IMR-90 (cell line): ENCODE results near the gene PRRC2B. TPM values are rescaled to one million over a fixed set of nuclear protein-coding genes. Genes with fewer than 3 reads are reported as not detected.

Experiments used
- ATAC-seq: fragments of 200-7000 bp; cut with Tn5 transposase; 2 replicates; pipeline ENCODE4 v1.9.1; 2020; ENCODE audit warnings: low read depth, mild to moderate bottlenecking, moderate library complexity
- BruUV-seq: library from RNA; stranded (reverse); fragments of 400-500 nt; replicated peaks from 2 replicates; lab custom pipeline; 2021; lab: Mats Ljungman, UMichigan
- CTCF ChIA-PET: fragments of 300-600 bp; formaldehyde crosslinking; extraction: SDS; loops from one replicate; lab custom pipeline; 2021; ENCODE audit warnings: antibody characterized with exemption; lab: Yijun Ruan, JAX
- POLR2A ChIA-PET: fragments of 300-600 bp; sonication (Branson Sonifier 250); formaldehyde crosslinking; loops from one replicate; lab custom pipeline; 2022; ENCODE audit warnings: antibody characterized with exemption; ENCODE audit not compliant: unreplicated experiment; lab: Charles Lee
- DNase-seq: peaks from one replicate; pipeline ENCODE4 v3.0.0; 2013
- H2AFZ ChIP-seq: replicated peaks from 2 replicates; pipeline ENCODE3; 2013; ENCODE audit warnings: low read length, mild to moderate bottlenecking; ENCODE audit not compliant: poor library complexity
- H2AK5ac ChIP-seq: 2 replicates; pipeline ENCODE4 v1.6.1; 2013; ENCODE audit warnings: low read depth, low read length, inconsistent platforms
- H2AK9ac ChIP-seq: replicated peaks from 2 replicates; pipeline ENCODE3; 2013; ENCODE audit warnings: mild to moderate bottlenecking, low read depth, low read length, moderate library complexity; ENCODE audit not compliant: poor library complexity
- H2BK120ac ChIP-seq: 2 replicates; pipeline ENCODE4 v1.6.1; 2013; ENCODE audit warnings: low read depth, low read length, inconsistent platforms
- H2BK15ac ChIP-seq: 3 replicates; pipeline ENCODE4 v1.6.1; 2013; ENCODE audit warnings: low read depth, low read length, inconsistent platforms
- H2BK20ac ChIP-seq: 2 replicates; pipeline ENCODE4 v1.6.1; 2013; ENCODE audit warnings: low read depth, mild to moderate bottlenecking, inconsistent platforms, low read length, moderate library complexity
- H2BK5ac ChIP-seq: 2 replicates; pipeline ENCODE4 v1.6.1; 2013; ENCODE audit warnings: mild to moderate bottlenecking, low read depth, low read length, inconsistent platforms; ENCODE audit not compliant: poor library complexity, severe bottlenecking
- H3K14ac ChIP-seq: replicated peaks from 2 replicates; pipeline ENCODE4 v1.6.1; 2013; ENCODE audit warnings: low read depth, low read length, inconsistent platforms
- H3K18ac ChIP-seq: 2 replicates; pipeline ENCODE4 v1.6.1; 2013; ENCODE audit warnings: low read depth, low read length, control low read depth
- H3K23ac ChIP-seq: 2 replicates; pipeline ENCODE4 v1.6.1; 2013; ENCODE audit warnings: low read depth, low read length, inconsistent platforms
- H3K27ac ChIP-seq: 2 replicates; pipeline ENCODE4 v1.5.1; 2013; ENCODE audit warnings: mild to moderate bottlenecking, control low read depth, low read length; ENCODE audit not compliant: insufficient read depth
- H3K27me3 ChIP-seq: 2 replicates; pipeline ENCODE4 v1.6.1; 2013; ENCODE audit warnings: low read length; ENCODE audit not compliant: control insufficient read depth, insufficient read depth
- H3K36me3 ChIP-seq: 2 replicates; pipeline ENCODE4 v1.6.1; 2013; ENCODE audit warnings: low read length, mixed read lengths; ENCODE audit not compliant: control insufficient read depth, insufficient read depth
- H3K4ac ChIP-seq: 2 replicates; pipeline ENCODE4 v1.6.1; 2013; ENCODE audit warnings: low read depth, low read length, inconsistent platforms
- H3K4me1 ChIP-seq: 2 replicates; pipeline ENCODE4 v1.6.1; 2013; ENCODE audit warnings: low read length, mixed read lengths; ENCODE audit not compliant: control insufficient read depth, insufficient read depth
- H3K4me2 ChIP-seq: 2 replicates; pipeline ENCODE4 v1.6.1; 2013; ENCODE audit warnings: low read depth, mild to moderate bottlenecking, control low read depth, low read length, moderate library complexity
- H3K4me3 ChIP-seq: 2 replicates; pipeline ENCODE4 v1.5.1; 2013; ENCODE audit warnings: low read depth, mild to moderate bottlenecking, control low read depth, low read length, moderate library complexity; ENCODE audit not compliant: insufficient read depth
- H3K56ac ChIP-seq: 2 replicates; pipeline ENCODE4 v1.6.1; 2013; ENCODE audit warnings: low read length, inconsistent platforms; ENCODE audit not compliant: insufficient read depth; ENCODE audit errors: extremely low read depth
- H3K79me1 ChIP-seq, 2 experiments: 2 replicates each; pipeline ENCODE4 v1.6.1; 2013; ENCODE audit warnings: low read length in 2 of 2, inconsistent platforms in 1 of 2, low read depth in 1 of 2
- H3K9ac ChIP-seq: 2 replicates; pipeline ENCODE4 v1.6.1; 2013; ENCODE audit warnings: low read depth, low read length, control low read depth
- H3K9me1 ChIP-seq: 2 replicates; pipeline ENCODE4 v1.6.1; 2013; ENCODE audit warnings: low read length, inconsistent platforms; ENCODE audit not compliant: insufficient read depth
- H3K9me3 ChIP-seq: 2 replicates; pipeline ENCODE4 v1.6.1; 2013; ENCODE audit warnings: low read length; ENCODE audit not compliant: control insufficient read depth, insufficient read depth
- H4K20me1 ChIP-seq: 2 replicates; pipeline ENCODE4 v1.6.1; 2013; ENCODE audit warnings: low read length, inconsistent platforms; ENCODE audit not compliant: insufficient read depth
- H4K5ac ChIP-seq: 2 replicates; pipeline ENCODE4 v1.6.1; 2013; ENCODE audit warnings: mild to moderate bottlenecking, low read depth, low read length, control low read depth
- H4K8ac ChIP-seq, 2 experiments: 2 replicates each; pipeline ENCODE4 v1.6.1; 2013; ENCODE audit warnings: low read depth in 2 of 2, low read length in 2 of 2, control low read depth in 1 of 2, inconsistent platforms in 1 of 2
- H4K91ac ChIP-seq: 2 replicates; pipeline ENCODE4 v1.6.1; 2013; ENCODE audit warnings: low read depth, low read length, inconsistent platforms; ENCODE audit not compliant: insufficient read depth
- CEBPB ChIP-seq: IDR thresholded peaks from 2 replicates; pipeline ENCODE4 v1.6.1; 2012; ENCODE audit warnings: low read depth, low read length, improper control_type of control experiment
- CHD1 ChIP-seq: IDR thresholded peaks from 2 replicates; pipeline ENCODE4 v1.6.1; 2012; ENCODE audit warnings: low read depth, low read length, improper control_type of control experiment
- FOS ChIP-seq: fragments of 150-350 bp; IDR thresholded peaks from 2 replicates; pipeline ENCODE4 v1.6.1; 2016; ENCODE audit warnings: low read depth, low read length
- MAFK ChIP-seq: IDR thresholded peaks from 2 replicates; pipeline ENCODE4 v1.6.1; 2012; ENCODE audit warnings: low read depth, low read length, improper control_type of control experiment
- MAZ ChIP-seq: IDR thresholded peaks from 2 replicates; pipeline ENCODE4 v1.6.1; 2012; ENCODE audit warnings: low read depth, mild to moderate bottlenecking, low read length, improper control_type of control experiment, moderate library complexity, borderline replicate concordance
- NFE2L2 ChIP-seq: fragments of 150-350 bp; IDR thresholded peaks from 2 replicates; pipeline ENCODE4 v1.6.1; 2016; ENCODE audit warnings: low read depth, mild to moderate bottlenecking, low read length
- POLR2A ChIP-seq: IDR thresholded peaks from 2 replicates; pipeline ENCODE4 v1.6.1; 2012; ENCODE audit warnings: mild to moderate bottlenecking, low read depth, low read length
- RAD21 ChIP-seq: IDR thresholded peaks from 2 replicates; pipeline ENCODE4 v1.6.1; 2012; ENCODE audit warnings: low read length, improper control_type of control experiment
- RCOR1 ChIP-seq: IDR thresholded peaks from 2 replicates; pipeline ENCODE4 v1.6.1; 2012; ENCODE audit warnings: mild to moderate bottlenecking, low read length, improper control_type of control experiment; ENCODE audit not compliant: insufficient replicate concordance
- RFX5 ChIP-seq: IDR thresholded peaks from 2 replicates; pipeline ENCODE4 v1.8.0; 2012; ENCODE audit warnings: low read depth, mild to moderate bottlenecking, low read length, moderate library complexity
- SMC3 ChIP-seq: fragments of 150-350 bp; IDR thresholded peaks from 2 replicates; pipeline ENCODE4 v1.6.1; 2016; ENCODE audit warnings: low read depth, mild to moderate bottlenecking, antibody characterized with exemption, low read length, moderate library complexity
- WGBS, 2 experiments: methylation state at CpG; one replicate each; pipeline versions ENCODE4 v1.1.5 to v1.1.7; 2013; ENCODE audit warnings: missing lambda C conversion rate in 2 of 2; ENCODE audit not compliant: insufficient read length in 1 of 2; ENCODE audit errors: extremely low coverage in 2 of 2; 5-methylcytosine and 5-hydroxymethylcytosine counted together
- dilution Hi-C: fragments of 300-500 bp; cut with HindIII; formaldehyde crosslinking; loops from one replicate; pipeline ENCODE4 v1.14.3; 2018; ENCODE audit warnings: low sequenced_read_pairs; ENCODE audit not compliant: unreplicated experiment
- in situ Hi-C: fragments of 300-500 bp; cut with MboI; formaldehyde crosslinking; loops from 3 replicates; pipeline ENCODE4 v1.14.3; 2019; ENCODE audit warnings: low sequenced_read_pairs, inconsistent platforms, mixed read lengths
- intact Hi-C: fragments of 100-400 bp; cut with micrococcal nuclease; formaldehyde crosslinking; loops from 2 replicates; pipeline ENCODE4 v1.10.0; 2022
- polyA plus RNA-seq, 3 experiments: library from polyadenylated mRNA; depleted of rRNA; stranded (reverse); fragments of >200 nt; gene quantifications; 2 replicates each; pipeline ENCODE4 v1.2.3, GENCODE V29; 2012; ENCODE audit warnings: low replicate concordance in 1 of 3
- total RNA-seq: library from RNA; depleted of rRNA; stranded (reverse); fragments of >200 nt; gene quantifications from 2 replicates; pipeline ENCODE4 v1.2.3, GENCODE V29; 2012
- TF ChIP-seq, protein P1 (sequence below): fragments of 150-350 bp; IDR thresholded peaks from 2 replicates; pipeline ENCODE4 v1.6.1; 2017; ENCODE audit warnings: mild to moderate bottlenecking, antibody characterized with exemption, low read length, low read depth
- TF ChIP-seq, protein P2 (sequence below): fragments of 150-350 bp; IDR thresholded peaks from 2 replicates; pipeline ENCODE4 v1.6.1; 2016; ENCODE audit warnings: low read depth, mild to moderate bottlenecking, low read length, moderate library complexity, borderline replicate concordance
- TF ChIP-seq, protein P3 (sequence below): conservative IDR thresholded peaks from 2 replicates; pipeline ENCODE4 v1.5.1; 2012; ENCODE audit warnings: mild to moderate bottlenecking, low read depth, low read length, improper control_type of control experiment

Gene PRRC2B
- total and polyA plus RNA-seq, 2 of the 4 experiments (the other 2 are of a cell fraction): 19.4 to 39.1 TPM

DNA sequence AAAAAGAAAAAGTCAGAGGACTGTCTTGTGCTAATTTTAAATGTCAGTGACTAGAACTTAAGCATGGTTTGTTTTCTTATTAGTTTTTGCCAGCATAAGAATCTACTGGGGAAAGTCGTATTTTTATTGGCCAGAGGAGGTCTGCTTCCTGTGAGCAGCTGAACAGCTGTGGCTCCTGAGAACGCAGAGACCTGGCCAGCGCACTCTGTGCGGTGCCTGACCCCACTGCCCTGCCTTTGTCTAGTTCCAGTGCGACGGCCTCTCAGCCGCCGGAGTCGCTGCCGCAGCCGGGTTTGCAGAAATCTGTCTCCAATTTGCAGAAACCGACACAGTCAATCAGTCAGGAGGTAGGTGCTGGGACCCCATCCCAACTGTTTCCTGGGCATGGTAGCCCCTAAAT lies 42.5 kb downstream of the PRRC2B start:
- H2BK120ac ChIP-seq: no peak overlapping the region
- H4K91ac ChIP-seq: no peak overlapping the region
- H4K20me1 ChIP-seq: peaks cover 43% of the 10 kb centered on the region
- in situ Hi-C loops: no loop called here
- no peak overlapping the region for H3K4ac ChIP-seq
- peaks cover 20% of the 10 kb centered on the region for H3K9me1 ChIP-seq
- H3K56ac ChIP-seq: no peak overlapping the region
- no peak overlapping the region for H3K23ac ChIP-seq
- H3K27ac ChIP-seq: no peak overlapping the region; the same call in 1 of the 2 replicates
- TF ChIP-seq, protein P1, sequence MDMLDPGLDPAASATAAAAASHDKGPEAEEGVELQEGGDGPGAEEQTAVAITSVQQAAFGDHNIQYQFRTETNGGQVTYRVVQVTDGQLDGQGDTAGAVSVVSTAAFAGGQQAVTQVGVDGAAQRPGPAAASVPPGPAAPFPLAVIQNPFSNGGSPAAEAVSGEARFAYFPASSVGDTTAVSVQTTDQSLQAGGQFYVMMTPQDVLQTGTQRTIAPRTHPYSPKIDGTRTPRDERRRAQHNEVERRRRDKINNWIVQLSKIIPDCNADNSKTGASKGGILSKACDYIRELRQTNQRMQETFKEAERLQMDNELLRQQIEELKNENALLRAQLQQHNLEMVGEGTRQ: no peak
- TF ChIP-seq, protein P2, sequence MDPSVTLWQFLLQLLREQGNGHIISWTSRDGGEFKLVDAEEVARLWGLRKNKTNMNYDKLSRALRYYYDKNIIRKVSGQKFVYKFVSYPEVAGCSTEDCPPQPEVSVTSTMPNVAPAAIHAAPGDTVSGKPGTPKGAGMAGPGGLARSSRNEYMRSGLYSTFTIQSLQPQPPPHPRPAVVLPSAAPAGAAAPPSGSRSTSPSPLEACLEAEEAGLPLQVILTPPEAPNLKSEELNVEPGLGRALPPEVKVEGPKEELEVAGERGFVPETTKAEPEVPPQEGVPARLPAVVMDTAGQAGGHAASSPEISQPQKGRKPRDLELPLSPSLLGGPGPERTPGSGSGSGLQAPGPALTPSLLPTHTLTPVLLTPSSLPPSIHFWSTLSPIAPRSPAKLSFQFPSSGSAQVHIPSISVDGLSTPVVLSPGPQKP: no peak
- TF ChIP-seq SMC3 (no peak), FOS (no peak), CEBPB (no peak), RAD21 (no peak), MAFK (no peak), RCOR1 (no peak), MAZ (no peak), CHD1 (no peak), NFE2L2 (no peak), POLR2A (no peak), RFX5 (no peak)
- TF ChIP-seq, protein P3, sequence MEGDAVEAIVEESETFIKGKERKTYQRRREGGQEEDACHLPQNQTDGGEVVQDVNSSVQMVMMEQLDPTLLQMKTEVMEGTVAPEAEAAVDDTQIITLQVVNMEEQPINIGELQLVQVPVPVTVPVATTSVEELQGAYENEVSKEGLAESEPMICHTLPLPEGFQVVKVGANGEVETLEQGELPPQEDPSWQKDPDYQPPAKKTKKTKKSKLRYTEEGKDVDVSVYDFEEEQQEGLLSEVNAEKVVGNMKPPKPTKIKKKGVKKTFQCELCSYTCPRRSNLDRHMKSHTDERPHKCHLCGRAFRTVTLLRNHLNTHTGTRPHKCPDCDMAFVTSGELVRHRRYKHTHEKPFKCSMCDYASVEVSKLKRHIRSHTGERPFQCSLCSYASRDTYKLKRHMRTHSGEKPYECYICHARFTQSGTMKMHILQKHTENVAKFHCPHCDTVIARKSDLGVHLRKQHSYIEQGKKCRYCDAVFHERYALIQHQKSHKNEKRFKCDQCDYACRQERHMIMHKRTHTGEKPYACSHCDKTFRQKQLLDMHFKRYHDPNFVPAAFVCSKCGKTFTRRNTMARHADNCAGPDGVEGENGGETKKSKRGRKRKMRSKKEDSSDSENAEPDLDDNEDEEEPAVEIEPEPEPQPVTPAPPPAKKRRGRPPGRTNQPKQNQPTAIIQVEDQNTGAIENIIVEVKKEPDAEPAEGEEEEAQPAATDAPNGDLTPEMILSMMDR: no peak
- BruUV-seq: no TSS peak
- H3K36me3 ChIP-seq: peaks cover 64% of the 10 kb centered on the region
- H2AK5ac ChIP-seq: no peak overlapping the region
- no peak overlapping the region for H2BK20ac ChIP-seq
- ATAC-seq (no peak), DNase-seq (no peak)
- intact Hi-C loops: loop anchor here (10.0 kb wide), 1 partner anchor 262 kb away; no protein-coding TSS in a partner anchor
- H3K18ac ChIP-seq: no peak overlapping the region
- ChIA-PET CTCF (no interaction called here), POLR2A (no interaction called here)
- no peak overlapping the region for H2AK9ac ChIP-seq
- peaks cover 51 to 74% of the 10 kb centered on the region in 2 experiments for H3K79me1 ChIP-seq
- dilution Hi-C loops: no loop called here
- H3K27me3 ChIP-seq: no peaks in the 10 kb centered on the region
- H2BK15ac ChIP-seq: no peak overlapping the region
- H2AFZ ChIP-seq: no peak overlapping the region
- H2BK5ac ChIP-seq: no peak overlapping the region
- H3K4me2 ChIP-seq: no peak overlapping the region
- no peak overlapping the region for H3K14ac ChIP-seq
- no peak overlapping the region for H3K9ac ChIP-seq
- no peak overlapping the region for H4K8ac ChIP-seq
- H3K4me3 ChIP-seq: no peak overlapping the region
- H4K5ac ChIP-seq: no peak overlapping the region
- no peaks in the 10 kb centered on the region for H3K9me3 ChIP-seq
- 91% methylated on average over 4 of the region's 12 CpGs; no CpG with 5 or more reads in 1 of the 2 experiments for WGBS, 2 experiments
- H3K4me1 ChIP-seq: peaks cover 20% of the 10 kb centered on the region
